ENCODE data around the gene RNF223.
"Not testable (repeated sequence)": the region's sequence is repeated elsewhere in the genome, so short reads cannot be mapped to it uniquely, and the experiment has no call there.

Gene RNF223

DNA sequence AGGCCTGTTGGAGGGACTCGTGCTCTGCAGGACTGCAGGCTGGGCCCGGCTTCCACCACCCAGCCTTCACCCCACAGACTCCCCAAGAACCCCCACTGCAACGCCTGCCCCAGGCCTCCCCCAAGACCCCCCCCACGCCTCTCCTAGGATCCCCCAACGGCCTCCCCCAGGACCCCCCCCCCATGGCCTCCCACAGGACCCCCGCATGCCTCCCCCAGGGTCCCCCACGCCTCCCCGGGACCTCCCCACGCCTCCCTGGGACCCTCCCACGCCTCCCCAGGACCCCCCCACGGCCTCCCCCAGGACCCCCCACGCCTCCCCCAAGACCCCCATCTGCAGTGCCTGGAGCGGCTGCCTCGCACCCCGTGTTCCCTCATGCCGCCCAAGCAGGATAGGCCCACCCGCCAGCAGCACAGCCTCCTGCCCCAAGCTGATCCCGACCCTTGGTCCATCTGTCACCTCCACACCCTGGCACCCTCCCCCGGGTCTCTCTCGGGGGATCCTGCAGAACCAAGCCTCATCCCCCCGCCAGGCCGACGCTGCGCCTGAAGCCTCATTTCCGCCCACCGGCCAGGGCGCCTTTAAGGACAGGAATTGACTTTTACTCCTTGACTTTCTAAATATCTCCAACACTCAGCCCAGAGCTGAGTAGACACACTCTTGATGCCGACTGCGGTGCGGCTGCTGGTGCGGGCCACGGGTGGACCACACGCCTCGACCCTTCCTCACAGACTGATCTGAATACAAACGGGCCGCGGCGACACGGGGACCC lies 14.1 kb upstream of the RNF223 start:
- DNase-seq (ENCODE audit: low read depth in 1 of 2, low spot score in 1 of 2), result no peak

DNA sequence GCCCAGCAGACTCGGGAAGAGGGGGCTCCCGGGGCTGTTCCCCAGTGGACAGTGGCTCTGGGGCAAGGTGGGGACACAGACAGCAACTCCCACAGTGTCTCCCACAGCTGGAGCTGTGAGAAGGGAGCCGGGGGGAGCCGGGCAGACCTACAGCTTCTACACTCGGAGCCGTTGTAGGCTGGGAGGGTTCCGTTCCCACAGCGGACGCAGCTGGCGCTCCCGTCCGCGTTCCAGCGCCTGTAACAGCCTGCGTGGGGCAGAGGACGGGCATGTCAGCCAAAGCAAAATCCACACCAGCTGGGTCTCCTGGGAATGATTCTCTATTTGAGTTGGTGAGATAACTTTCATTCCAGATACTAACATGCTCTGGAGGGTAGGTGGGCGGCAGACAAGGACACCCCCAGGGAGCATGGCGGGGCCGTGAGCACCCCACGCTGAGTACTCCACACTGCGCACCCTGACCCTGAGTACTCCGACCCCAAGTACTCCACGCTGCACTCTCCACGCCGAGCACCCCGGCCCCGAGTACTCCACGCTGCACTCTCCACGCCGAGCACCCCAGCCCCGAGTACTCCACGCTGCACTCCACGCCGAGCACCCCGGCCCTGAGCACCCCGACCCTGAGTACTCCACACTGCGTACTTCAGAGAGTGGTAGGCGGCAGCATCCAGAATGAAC lies 13.4 kb upstream of the RNF223 start:
- no peak for DNase-seq (ENCODE audit: low read depth in 1 of 2, low spot score in 1 of 2)

DNA sequence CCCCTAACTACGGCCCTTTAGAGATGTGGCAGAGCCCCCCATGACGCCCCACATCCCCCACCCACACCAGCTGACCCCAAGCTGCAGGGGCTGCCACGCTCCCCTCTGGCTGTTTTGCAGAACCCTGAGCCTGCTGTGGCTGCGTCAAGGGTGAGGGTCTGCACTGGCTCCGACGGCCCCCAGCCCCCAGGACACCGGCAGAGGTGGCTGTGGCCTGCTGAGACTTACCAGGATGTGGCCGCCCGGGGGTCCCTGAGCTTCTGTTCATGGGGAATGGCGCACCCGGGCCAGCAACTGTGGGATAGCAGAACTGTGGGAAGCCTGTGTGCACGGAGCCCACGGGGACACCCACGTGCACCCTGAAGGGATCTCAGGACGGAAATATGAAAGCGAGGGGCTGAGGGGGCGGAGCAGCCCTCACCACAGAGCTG lies 12.8 kb upstream of the RNF223 start:
- DNase-seq (ENCODE audit: low read depth in 1 of 2, low spot score in 1 of 2), result no peak

DNA sequence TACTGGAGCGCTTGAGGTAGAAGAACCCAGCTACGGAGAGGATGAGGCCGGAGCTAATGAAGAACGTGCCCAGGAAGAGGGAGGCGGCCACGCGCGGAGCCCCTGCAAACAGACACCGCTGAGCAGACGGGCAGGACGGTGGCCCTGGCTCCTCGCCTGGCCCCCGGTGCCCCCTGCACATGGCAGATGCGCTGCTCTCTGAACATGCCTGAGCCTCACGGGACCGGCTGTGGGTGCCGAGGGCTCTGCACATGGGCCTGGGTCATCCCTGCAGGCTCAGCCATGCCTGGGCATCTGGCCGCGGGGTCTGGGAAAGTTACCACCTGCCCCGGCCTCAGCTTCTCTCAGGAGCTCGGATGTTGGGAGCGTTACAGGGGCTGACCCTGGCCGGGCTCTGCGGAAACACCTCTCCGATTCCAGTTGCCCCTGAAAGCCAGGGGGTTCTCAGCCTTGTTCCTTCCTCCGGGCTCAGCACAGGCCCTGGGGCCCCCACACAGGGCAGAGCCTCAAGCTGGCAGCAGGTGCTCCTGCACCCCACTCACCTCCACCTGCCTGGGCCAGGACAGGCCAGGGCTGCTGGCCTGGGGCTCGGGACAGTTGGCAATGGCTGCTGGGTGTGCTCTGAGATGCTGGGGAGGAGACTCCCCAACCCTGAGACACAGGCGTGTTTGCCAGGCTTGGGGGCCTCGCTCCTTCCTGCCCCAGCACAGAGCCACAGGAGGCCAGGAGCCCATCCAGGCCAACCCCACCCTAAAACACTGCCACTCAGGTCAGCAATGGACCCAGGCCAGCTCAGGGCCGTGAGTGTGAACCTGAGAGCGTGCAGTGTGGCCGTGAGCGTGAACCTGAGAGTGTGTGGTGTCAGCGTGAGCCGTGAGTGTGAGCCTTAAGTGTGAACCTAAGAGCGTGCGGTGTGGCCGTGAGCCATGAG lies 12.1 kb upstream of the RNF223 start:
- no peak for DNase-seq (ENCODE audit: low read depth in 1 of 2, low spot score in 1 of 2)

DNA sequence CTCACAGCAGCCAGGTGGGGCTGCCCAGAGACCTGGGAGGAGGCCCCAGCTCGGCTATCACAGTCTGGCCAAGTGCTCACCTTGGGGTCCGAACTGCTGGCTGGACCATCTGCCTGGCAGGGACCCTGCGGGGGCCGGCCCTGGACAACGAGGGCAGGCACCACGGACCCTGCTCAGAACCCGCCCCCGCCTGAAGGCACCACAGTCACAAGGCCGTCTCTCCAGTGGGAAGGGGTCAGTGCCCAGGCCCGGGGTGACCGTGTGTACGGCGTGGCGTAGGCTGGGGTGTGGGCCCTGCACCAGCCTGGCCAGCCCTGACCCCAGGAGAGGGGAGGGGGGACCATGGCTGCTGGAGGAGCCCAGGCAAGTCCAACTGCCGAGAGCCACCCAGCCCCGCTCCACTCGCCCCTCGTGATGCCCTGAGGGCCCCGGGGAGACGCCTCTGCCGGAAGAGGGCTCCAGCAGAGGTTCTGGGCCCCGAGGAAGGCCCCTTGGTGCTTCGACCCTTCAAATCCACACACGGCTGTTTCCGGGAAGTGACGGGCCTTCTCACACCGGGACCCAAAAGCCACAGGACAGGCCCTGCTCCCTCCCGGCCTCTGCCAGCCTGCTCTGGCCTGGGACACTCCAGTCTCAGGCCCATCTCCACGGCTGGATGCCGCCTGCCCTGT lies 11.2 kb upstream of the RNF223 start:
- no peak for DNase-seq (ENCODE audit: low read depth in 1 of 2, low spot score in 1 of 2)

GRCh38 chr1:1084372-1085170 lies 10.5 kb upstream of the RNF223 start:
- no peak for DNase-seq (ENCODE audit: low read depth in 1 of 2, low spot score in 1 of 2)

DNA sequence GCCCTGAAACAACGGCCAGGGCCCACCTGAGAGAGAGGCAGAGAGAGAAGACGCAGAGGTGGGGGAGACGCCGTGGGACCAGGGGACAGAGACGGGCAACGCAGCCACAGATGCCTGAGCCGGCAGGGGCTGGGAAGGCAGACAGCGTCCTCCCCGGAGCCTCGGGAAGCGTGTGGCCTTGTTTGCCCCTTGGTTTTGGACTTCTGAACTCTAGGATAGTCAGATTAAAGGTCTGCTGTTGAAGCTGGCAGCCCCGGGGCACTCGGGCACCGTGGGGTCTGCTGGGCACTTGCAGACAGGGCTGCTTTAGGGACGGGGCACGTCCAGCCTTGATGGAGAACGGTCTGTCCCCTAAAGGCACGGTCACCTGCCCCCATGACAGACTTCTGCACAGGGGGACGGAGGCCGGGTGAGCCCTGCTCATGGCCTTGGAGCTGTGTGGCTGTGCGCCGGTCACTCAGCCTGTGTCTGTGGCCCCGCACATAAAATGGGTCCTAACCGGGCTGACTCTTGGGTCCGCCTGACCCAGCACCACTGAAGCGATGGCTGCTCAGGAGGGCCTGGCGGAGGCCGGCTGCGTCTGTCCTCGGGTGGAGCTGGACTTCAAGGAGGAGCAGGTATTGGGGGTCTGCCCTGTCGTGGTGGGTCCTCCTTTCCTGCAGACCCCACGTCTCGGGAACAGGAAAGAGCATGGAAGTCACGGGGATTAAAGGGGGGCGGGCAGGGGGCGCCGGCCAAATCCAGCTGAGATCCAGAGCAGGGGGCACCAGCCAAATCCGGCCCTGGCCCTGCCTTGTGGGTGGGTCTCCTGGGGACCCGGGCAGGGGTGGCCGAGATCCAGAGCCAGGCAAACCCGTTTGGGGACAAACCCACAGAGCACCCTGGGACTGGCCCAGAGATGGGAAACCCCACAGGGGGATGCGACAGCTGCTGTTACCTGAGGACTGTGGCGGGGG lies 9.6 kb upstream of the RNF223 start:
- DNase-seq (ENCODE audit: low read depth in 1 of 2, low spot score in 1 of 2), result no peak

- DNase-seq (ENCODE audit: low read depth in 1 of 2, low spot score in 1 of 2), result no peak
These were observed 8.8 kb upstream of the RNF223 start for GRCh38 chr1:1082776-1083415.

GRCh38 chr1:1082239-1082775 lies 8.2 kb upstream of the RNF223 start:
- DNase-seq (ENCODE audit: low read depth in 1 of 2, low spot score in 1 of 2), result no peak

- no peak for DNase-seq (ENCODE audit: low read depth in 1 of 2, low spot score in 1 of 2)
These were observed 7.5 kb upstream of the RNF223 start for GRCh38 chr1:1081311-1082238.

- no peak for DNase-seq (ENCODE audit: low read depth in 1 of 2, low spot score in 1 of 2)
These were observed 6.8 kb upstream of the RNF223 start for GRCh38 chr1:1080951-1081310.

DNA sequence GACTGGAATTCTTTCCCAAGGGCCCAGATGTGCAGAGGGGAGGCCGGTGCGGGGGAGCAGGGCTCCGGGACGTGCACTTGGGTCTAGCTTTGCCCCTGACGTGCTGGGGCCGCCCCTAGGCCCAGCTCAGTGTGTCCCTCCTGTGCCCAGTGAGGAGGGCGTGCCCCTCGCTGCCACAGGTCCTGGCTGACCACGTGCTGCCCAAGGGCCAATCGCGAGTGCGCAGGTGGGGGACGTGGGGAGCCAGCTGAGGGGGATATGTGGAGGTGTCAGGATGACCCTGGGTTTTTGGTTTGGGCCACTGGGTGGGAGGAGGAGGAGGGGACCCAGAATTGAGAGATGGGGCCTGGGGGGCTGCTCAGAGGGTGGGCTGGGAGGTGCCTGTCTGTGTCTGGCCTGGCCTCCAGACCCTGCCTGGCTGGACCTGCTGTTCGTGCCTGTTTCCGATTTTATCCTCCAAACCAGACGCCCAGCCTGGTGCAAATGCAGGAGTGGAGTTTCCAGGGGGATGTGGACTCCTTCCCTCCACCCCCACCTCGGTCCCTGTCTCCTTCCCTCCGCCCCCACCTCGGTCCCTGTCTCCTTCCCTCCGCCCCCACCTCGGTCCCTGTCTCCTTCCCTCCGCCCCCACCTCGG lies 6.1 kb upstream of the RNF223 start:
- DNase-seq (ENCODE audit: low read depth in 1 of 2, low spot score in 1 of 2), result no peak

DNA sequence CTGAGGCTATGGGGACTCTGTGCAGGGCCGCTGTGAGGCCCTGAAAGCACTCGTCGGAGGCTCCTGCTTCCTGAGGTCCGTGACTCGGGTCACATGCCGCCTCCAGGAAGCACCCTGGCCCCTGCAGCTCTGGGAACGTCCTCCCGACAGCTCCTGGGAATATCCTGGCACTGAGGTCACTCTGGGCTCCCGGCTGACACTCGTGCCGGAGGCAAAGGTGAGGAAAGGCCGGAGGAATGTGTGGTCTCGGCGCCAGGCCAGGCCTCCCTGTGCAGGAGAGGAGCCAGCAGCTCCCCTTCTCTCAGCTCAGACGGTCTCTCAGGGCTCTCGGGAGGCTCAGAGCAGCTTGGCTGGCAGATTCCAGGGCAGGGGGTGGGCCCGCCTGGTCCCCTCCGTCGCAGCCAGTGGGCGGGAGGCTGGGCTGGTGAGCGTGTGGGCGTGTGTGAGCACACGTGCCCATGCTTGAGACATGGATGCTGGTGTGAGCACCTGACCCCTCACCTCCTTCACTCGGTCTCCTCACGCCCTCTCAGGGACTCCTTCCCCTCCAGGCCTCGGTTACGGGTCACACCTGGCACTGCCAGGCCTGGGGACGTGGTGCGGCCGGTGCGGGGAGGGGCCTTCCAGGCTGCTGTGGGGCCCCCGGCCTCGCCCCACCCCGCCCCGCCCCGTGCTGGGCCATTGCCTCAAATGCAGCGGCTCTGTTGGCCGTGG lies 5.5 kb upstream of the RNF223 start:
- DNase-seq (ENCODE audit: low read depth in 1 of 2, low spot score in 1 of 2), result no peak

- not testable (repeated sequence) for DNase-seq (ENCODE audit: low read depth in 1 of 2, low spot score in 1 of 2)
These were observed 3.3 kb upstream of the RNF223 start for GRCh38 chr1:1077396-1077795.

DNA sequence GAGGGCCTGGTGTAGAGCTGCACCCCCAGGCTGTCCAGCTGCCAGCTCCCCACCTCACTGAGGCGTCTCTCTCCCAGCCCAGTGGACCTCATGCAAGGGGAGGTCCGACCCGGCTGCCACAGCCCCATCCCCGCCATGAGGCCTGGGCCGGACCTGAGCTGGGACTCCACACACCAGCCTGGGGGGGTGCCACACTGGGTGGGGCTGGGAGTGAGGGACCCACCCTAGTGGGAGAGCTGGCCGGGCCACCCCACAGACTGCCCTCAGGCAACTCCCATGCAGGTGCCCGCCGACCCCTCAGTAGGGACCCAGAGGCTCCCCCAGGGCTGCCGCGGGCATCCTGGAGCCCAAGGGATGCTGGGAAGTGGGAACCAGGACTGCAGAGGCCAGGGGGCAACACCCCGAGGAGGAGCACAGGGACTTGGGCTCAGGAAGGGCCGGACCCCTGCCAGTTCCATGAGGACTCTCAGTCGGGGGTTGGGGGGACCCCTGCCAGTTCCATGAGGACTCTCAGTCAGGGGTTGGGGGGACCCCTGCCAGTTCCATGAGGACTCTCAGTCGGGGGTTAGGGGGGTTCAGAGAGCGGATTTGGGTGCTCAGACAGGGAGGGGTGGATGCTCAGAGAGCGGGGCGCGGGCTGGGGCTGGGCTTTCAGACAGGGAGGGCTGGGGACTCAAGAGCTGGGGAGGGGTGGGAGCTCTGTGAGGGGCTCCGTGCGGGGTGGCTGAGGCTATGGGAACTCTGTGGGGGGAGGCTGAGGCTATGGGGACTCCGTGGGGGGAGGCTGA lies 1.2 kb upstream of the RNF223 start:
- DNase-seq (ENCODE audit: low read depth in 1 of 2, low spot score in 1 of 2), result no peak
